Activated CD8-positive, alpha-beta memory T cell treated with anti-CD3 and anti-CD28 coated beads for 48 hours (primary cell): ENCODE measurements around the gene PRKAG1.
A peak's percentile ranks its signal among the peaks of the same experiment; 100 is the strongest.

Source experiments
- DNase-seq, 3 experiments: peaks; one replicate each; pipeline ENCODE4 v3.0.0-alpha.2; 2020; ENCODE audit warnings: low read depth in 2 of 3, low spot score in 2 of 3

PRKAG1 gene

GRCh38 chr12:48969833-48970701, 48.5 kb downstream of the PRKAG1 start:
- no peak for DNase-seq

- DNase-seq: no peak
Measured at GRCh38 chr12:48969160-48969771, 49.3 kb downstream of the PRKAG1 start.

GRCh38 chr12:48968467-48968866, 50.1 kb downstream of the PRKAG1 start:
- DNase-seq: no peak

- no peak for DNase-seq
Measured at GRCh38 chr12:48967991-48968390, 50.6 kb downstream of the PRKAG1 start.

- DNase-seq: no peak
Measured at GRCh38 chr12:48966177-48966895, 52.2 kb downstream of the PRKAG1 start.

GRCh38 chr12:48965298-48965838, 53.2 kb downstream of the PRKAG1 start:
- DNase-seq: no peak

- no peak for DNase-seq
Measured at GRCh38 chr12:48961801-48962200, 56.8 kb downstream of the PRKAG1 start.

- DNase-seq: no peak
Measured at GRCh38 chr12:48961331-48961730, 57.2 kb downstream of the PRKAG1 start.

GRCh38 chr12:48960834-48961233, 57.7 kb downstream of the PRKAG1 start:
- no peak for DNase-seq

- no peak for DNase-seq
Measured at GRCh38 chr12:48958049-48958388, 60.6 kb downstream of the PRKAG1 start.

- DNase-seq: peak; percentile 75 to 88 (median 76)
Measured at GRCh38 chr12:48957141-48958048, 61.2 kb downstream of the PRKAG1 start, which contains the start of gene ARF3. Gene ARF3, minus strand, starts transcription at chr12:48957487. Its CDS starts 16,392 bp downstream, at chr12:48941095.

- no peak for DNase-seq
Measured at GRCh38 chr12:48956279-48957140, 62.1 kb downstream of the PRKAG1 start.

- DNase-seq: no peak
Measured at GRCh38 chr12:48954841-48955501, 63.6 kb downstream of the PRKAG1 start.

GRCh38 chr12:48954061-48954460, 64.5 kb downstream of the PRKAG1 start:
- no peak for DNase-seq

GRCh38 chr12:48952691-48953090, 65.9 kb downstream of the PRKAG1 start:
- no peak for DNase-seq
